ENCODE results near the gene NRCAM.

- TF ChIP-seq TARDBP (IDR thresholded peaks at IDR 0.05) (no peak), NFRKB (IDR thresholded peaks at IDR 0.05) (no peak), SP1 (IDR thresholded peaks at IDR 0.05) (no peak), FOXA1 (IDR thresholded peaks at IDR 0.05) (no peak), ARNT (IDR thresholded peaks at IDR 0.05) (no peak), ELF4 (IDR thresholded peaks at IDR 0.05) (no peak), FOXM1 (IDR thresholded peaks at IDR 0.05; ENCODE audit: borderline replicate concordance) (no peak), L3MBTL2 (conservative IDR thresholded peaks at IDR 0.05) (no peak), BHLHE40 (IDR thresholded peaks at IDR 0.05; ENCODE audit: borderline replicate concordance) (no peak), HDGF (IDR thresholded peaks at IDR 0.05; ENCODE audit: borderline replicate concordance) (no peak), ZNF384 (IDR thresholded peaks at IDR 0.05) (no peak)
Measured at GRCh38 chr7:108413337-108413736, 42.9 kb downstream of the NRCAM start.
